Fibroblast of pulmonary artery (primary cell): ENCODE measurements around the gene TMEM72.

Experiments used
- DNase-seq: peaks from one replicate; pipeline ENCODE4 v3.0.0-alpha.2; 2010; ENCODE audit warnings: low read depth
- H3K4me3 ChIP-seq: replicated peaks from 2 replicates; pipeline ENCODE4 v1.5.1; 2011; ENCODE audit warnings: low read depth, mild to moderate bottlenecking, control low read depth, low read length, moderate library complexity
- CTCF ChIP-seq: IDR thresholded peaks from 2 replicates; pipeline ENCODE4 v1.5.1; 2011; ENCODE audit warnings: mild to moderate bottlenecking, control low read depth, low read length, inconsistent platforms; ENCODE audit errors: missing control alignments

The TMEM72 gene

GRCh38 chr10:44914891-44915290, 3.8 kb downstream of the TMEM72 start:
- TF ChIP-seq CTCF = no peak
- H3K4me3 ChIP-seq = no peak overlapping the region
- no peak for DNase-seq

DNA sequence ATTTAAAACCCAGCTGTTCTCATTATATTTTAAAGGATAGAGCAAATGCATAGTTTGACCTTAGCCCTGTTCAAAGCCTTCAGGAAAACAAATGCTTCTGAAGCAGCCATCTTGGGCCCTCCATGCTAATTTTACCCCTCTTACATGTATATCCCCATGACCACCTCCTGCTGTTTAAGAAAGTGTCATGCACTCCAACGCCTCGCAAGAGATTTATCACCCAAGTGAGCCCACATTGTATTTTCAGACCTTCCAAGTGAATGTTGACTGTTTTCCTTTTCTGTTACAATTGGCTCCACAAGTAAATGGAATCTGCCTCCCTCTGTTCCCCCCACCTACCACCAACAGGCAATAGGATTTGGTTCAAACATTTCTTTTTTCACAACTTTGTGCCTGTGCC, 5.3 kb downstream of the TMEM72 start:
- TF ChIP-seq CTCF = no peak
- H3K4me3 ChIP-seq = no peak overlapping the region
- no peak for DNase-seq

DNA sequence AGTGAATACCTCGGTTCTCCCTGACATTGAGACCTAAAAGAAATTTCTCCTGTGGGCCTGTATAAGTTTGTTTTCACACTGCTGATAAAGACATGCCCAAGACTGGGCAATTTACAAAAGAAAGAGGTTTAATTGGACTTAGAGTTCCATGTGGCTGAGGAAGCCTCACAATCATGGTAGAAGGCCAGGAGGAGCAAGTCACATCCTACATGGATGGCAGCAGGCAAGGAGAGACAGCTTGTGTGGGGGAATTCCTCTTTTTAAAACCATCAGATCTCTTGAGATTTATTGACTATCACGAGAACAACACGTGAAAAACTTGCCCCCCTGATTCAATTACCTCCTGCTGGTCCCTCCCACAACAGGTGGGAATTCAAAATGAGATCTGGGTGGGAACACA, 6.7 kb downstream of the TMEM72 start:
- no peak for DNase-seq
- TF ChIP-seq CTCF = no peak
- no peak overlapping the region for H3K4me3 ChIP-seq

- no peak for DNase-seq
- no peak overlapping the region for H3K4me3 ChIP-seq
- TF ChIP-seq CTCF = no peak
Measured at GRCh38 chr10:44920252-44920651, 9.1 kb downstream of the TMEM72 start.

- DNase-seq = no peak
- H3K4me3 ChIP-seq = no peak overlapping the region
- TF ChIP-seq CTCF = no peak
Measured at GRCh38 chr10:44921061-44921460, 9.9 kb downstream of the TMEM72 start.

DNA sequence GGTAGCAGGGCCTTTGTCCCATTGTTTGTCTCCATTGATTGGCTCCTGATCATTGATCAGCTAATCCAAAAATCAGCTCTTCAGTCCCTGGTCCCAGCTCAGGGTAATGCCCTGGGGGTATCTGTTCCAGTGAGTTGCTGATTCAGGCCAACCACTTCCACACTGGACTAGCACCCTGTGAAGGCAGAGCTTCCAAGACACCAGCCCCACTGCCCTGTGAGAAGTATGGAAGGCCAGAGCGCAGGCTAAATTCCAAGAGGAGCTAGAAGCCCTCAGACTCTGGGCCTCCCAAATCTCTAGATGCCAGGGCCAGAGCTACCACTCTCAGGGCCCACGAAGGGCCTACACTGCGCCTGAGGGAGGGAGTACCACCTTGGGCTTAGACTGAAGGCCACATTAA, 10.4 kb downstream of the TMEM72 start:
- no peak for TF ChIP-seq CTCF
- H3K4me3 ChIP-seq = no peak overlapping the region
- DNase-seq = no peak

DNA sequence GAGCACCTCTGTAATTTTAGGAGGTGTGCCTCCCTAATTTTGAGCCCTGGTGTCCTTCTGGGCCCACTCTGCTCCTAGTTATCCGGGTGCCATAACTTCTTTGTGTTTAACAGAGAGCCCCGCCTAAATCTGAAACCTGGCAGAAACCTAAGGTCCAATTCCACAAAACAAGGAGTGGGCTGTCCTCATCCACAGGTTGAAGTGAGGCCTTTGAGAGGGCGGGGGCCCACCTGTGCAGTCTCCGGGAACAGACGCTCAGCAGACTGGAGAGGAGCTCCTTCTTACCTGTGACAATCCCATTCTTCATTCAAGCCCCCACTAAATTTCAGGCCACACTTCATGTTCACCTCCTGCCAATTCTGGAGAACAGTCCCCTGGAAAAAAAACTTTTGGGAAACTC, 10.9 kb downstream of the TMEM72 start:
- DNase-seq = no peak
- no peak for TF ChIP-seq CTCF
- H3K4me3 ChIP-seq = no peak overlapping the region
